PFSK-1 (cell line): ENCODE measurements around the gene TIGAR.

Experiments
- POLR2AphosphoS5 ChIP-seq: IDR thresholded peaks from 2 replicates; pipeline ENCODE4 v1.6.1; 2012; ENCODE audit warnings: low read depth, mild to moderate bottlenecking, control low read depth, low read length, moderate library complexity
- TAF1 ChIP-seq: IDR thresholded peaks from 2 replicates; pipeline ENCODE4 v1.6.1; 2012; ENCODE audit warnings: low read length, control low read depth, borderline replicate concordance; ENCODE audit not compliant: insufficient read depth

DNA sequence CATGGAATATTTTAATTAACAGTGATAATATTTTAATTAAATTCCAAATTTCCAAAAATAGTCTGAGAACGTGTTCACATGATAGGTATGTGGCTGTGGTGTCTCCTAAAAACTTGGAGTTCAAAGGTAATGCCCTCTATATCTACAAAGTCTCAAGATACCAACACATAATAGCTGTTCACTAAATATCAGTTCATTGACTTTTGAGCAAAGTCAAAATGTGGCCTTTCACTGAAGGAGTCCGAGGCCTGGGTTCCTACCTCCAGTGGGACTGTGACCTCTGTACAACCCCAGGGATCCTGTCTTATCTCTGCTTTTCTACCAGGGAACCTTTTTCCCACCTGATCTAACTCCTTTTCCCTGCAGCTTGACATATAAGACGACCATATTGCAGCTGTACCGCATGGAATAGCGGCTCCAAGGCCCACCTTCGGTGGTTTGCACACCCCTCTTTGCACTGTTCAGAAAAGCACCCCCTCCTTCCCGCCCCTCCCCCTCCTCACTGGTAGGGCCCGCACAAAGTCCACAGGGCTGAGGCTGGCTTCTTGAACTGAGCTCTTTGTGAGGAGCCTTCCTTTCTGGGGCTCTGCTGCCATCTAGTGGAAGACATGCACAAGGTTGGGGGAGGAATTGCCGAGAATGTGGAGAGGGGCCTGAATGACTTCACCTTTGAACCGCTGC, 44.3 kb upstream of the TIGAR start:
- TF ChIP-seq TAF1 = no peak
- TF ChIP-seq POLR2AphosphoS5 = no peak; the same call in 1 of the 2 replicates
